Measurements from ENCODE around the gene TMTC2.

Gene TMTC2

GRCh38 chr12:83036847-83037246, 350.1 kb downstream of the TMTC2 start:
- CTCF ChIA-PET = interaction anchor here (1.0 to 1.2 kb wide), 2 partner anchors 9 to 14 kb away, joined by 3 to 4 read pairs; no protein-coding TSS in a partner anchor
- POLR2A ChIA-PET = no interaction called here
- no peak for TF ChIP-seq CTCF (IDR thresholded peaks at IDR 0.05; ENCODE audit: control extremely low read depth, extremely low read depth, low read depth, missing control alignments)
- DNase-seq (ENCODE audit: extremely low spot score) = no peak

- CTCF ChIA-PET = no interaction called here
- TF ChIP-seq CTCF (IDR thresholded peaks at IDR 0.05; ENCODE audit: control extremely low read depth, extremely low read depth, low read depth, missing control alignments) = no peak
- no peak for DNase-seq (ENCODE audit: extremely low spot score)
- POLR2A ChIA-PET = no interaction called here
These were observed 352.7 kb downstream of the TMTC2 start for GRCh38 chr12:83039413-83039812.

- ChIA-PET CTCF (interaction anchor here (1.0 kb wide), 1 partner anchor 9 kb away, joined by 3 read pairs; no protein-coding TSS in a partner anchor), POLR2A (no interaction called here)
- no peak for TF ChIP-seq CTCF (IDR thresholded peaks at IDR 0.05; ENCODE audit: control extremely low read depth, extremely low read depth, low read depth, missing control alignments)
- DNase-seq (ENCODE audit: extremely low spot score) = no peak
These were observed 353.6 kb downstream of the TMTC2 start for GRCh38 chr12:83040339-83040738.

- CTCF ChIA-PET = no interaction called here
- no peak for DNase-seq (ENCODE audit: extremely low spot score)
- TF ChIP-seq CTCF (IDR thresholded peaks at IDR 0.05; ENCODE audit: control extremely low read depth, extremely low read depth, low read depth, missing control alignments) = no peak
- POLR2A ChIA-PET = no interaction called here
These were observed 354.3 kb downstream of the TMTC2 start for GRCh38 chr12:83040991-83041390.

DNA sequence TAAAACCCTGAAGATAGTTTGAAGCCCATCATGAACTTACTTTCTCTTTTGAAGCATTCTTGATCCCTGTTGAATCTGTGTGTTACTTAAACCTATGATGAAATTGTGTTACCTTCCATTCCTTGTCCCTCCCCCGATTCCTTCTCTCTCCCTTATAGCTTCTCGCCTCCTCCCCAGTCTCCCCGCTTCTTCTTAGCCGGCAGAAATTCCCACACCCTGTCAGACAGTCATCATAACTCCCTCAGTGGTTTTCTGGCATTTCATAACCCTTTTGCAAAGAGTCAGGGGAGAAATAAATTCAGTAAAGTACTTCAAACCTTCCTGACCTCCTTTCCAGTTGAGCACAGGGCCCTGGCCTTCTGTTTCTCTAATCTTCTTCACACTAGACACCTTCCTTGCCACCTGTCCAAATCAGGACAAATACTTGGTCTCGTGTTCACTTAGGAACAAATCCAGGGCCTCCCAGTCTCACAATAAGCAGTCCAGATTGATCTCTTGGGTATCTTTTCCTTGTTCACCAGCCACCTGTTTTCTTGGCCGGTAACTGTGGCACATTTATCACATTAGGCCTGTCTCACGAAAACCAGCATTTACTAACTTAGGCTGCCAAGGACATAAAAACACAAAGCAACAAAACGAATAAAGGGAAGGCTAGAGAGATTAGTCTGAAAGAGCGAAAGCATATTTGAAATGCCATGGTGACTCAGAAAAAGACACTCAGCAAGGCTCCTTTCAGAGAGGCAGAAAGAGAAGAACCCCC, 355.9 kb downstream of the TMTC2 start:
- POLR2A ChIA-PET = no interaction called here
- CTCF ChIA-PET = no interaction called here
- no peak for DNase-seq (ENCODE audit: extremely low spot score)
- TF ChIP-seq CTCF (IDR thresholded peaks at IDR 0.05; ENCODE audit: control extremely low read depth, extremely low read depth, low read depth, missing control alignments) = no peak

GRCh38 chr12:83044736-83045135, 358.0 kb downstream of the TMTC2 start:
- CTCF ChIA-PET = interaction anchor here (1.1 to 1.4 kb wide), 4 partner anchors 9 to 32 kb away, joined by 3 to 8 read pairs (median 3); no protein-coding TSS in a partner anchor
- POLR2A ChIA-PET = no interaction called here
- DNase-seq (ENCODE audit: extremely low spot score) = no peak
- no peak for TF ChIP-seq CTCF (IDR thresholded peaks at IDR 0.05; ENCODE audit: control extremely low read depth, extremely low read depth, low read depth, missing control alignments)

All from GM10248 (cell line).